ENCODE data around the gene IPO4. TPM values are rescaled to one million over a fixed set of nuclear protein-coding genes. Genes with fewer than 3 reads are reported as not detected.

IPO4 gene
- total RNA-seq, 1 experiment from 2014 or later = 22.9 TPM

DNA sequence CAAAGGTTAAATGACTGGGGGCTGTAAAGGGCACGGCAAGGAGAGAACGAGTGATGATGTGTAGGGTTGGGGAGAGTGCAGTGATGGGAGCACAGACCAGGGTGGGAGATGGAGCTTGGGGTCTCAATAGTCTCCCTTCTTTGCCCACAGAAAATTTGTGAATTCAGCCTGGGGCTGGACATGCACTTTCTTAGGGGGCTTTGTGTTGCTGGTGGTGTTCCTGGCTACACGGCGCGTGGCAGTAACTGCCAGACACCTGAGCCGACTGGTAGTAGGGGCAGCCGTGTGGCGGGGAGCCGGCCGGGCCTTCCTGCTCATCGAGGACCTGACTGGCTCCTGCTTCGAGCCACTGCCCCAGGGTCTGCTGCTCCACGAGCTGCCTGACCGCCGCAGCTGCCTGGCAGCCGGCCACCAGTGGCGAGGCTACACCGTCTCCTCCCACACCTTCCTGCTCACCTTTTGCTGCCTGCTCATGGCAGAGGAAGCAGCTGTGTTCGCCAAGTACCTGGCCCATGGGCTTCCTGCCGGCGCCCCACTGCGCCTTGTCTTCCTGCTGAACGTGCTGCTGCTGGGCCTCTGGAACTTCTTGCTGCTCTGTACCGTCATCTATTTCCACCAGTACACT is 56.4 kb downstream of the IPO4 start:
- DNase-seq (ENCODE audit: low read depth) = no peak

DNA sequence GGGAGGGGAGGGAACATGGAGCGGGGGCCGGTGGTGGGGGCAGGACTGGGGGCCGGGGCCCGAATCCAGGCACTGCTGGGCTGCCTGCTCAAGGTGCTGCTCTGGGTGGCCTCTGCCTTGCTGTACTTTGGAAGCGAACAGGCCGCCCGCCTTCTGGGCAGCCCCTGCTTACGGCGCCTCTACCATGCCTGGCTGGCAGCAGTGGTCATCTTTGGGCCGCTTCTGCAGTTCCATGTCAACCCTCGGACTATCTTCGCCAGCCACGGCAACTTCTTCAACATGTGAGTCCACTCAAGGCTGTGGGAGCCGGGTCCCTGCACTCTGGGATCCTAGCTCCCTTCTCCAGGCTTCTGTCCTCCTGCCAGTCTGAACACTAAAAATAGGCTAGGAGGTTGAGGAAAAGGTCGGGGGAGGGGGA is 57.1 kb downstream of the IPO4 start:
- no peak for DNase-seq (ENCODE audit: low read depth)

GRCh38 chr14:24130717-24131548 is 57.7 kb downstream of the IPO4 start:
- no peak for DNase-seq (ENCODE audit: low read depth)

DNA sequence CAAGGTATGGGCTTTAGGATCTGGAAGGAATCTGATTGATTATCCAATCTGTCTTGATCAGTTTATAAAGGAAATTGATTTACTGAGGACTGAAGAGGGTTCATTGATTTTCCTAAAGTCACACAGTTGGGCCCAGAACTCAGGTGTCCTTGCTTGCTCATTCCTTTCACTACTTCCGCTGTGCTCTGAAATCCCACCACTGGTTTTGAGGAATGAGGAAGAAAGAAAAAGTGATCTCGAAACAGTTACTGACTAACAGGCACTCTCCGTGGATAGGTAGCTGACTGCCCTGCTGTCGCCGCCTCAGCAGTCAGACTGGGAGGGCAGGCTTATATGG is 58.3 kb downstream of the IPO4 start, which contains the start of gene FITM1:
FITM1 (plus strand) TSS at position 280 of the 337 bp plus-strand sequence. CDS start 905 bp downstream, outside the sequence.
- no peak for DNase-seq (ENCODE audit: low read depth)

Other genes starting within 250 kb of the IPO4 start
- gene DHRS4, start 235.0 kb downstream of the IPO4 start, total RNA-seq (2014; rRNA removed; shearing (Covaris generic)) = 25.1 and 48.0 TPM in 2 replicates
- gene DHRS4L2, start 199.9 kb downstream of the IPO4 start, total RNA-seq (2014; rRNA removed; shearing (Covaris generic)) = 15.9 and 16.5 TPM in 2 replicates
- gene CARMIL3, start 136.8 kb downstream of the IPO4 start, total RNA-seq (2014; rRNA removed; shearing (Covaris generic)) = under 0.01 and 0.12 TPM in 2 replicates
- gene CPNE6, start 117.3 kb downstream of the IPO4 start, total RNA-seq (2014; rRNA removed; shearing (Covaris generic)) = not detected in 2 replicates
- 12.3 and 12.5 TPM in 2 replicates for gene PCK2, start 94.5 kb downstream of the IPO4 start, total RNA-seq (2014; rRNA removed; shearing (Covaris generic))
- 42.9 and 57.1 TPM in 2 replicates for gene DCAF11, start 74.0 kb downstream of the IPO4 start, total RNA-seq (2014; rRNA removed; shearing (Covaris generic))
- 0.60 and 1.5 TPM in 2 replicates for gene NRL, start 73.9 kb downstream of the IPO4 start, total RNA-seq (2014; rRNA removed; shearing (Covaris generic))
- 0.20 TPM in 1 of 2 replicates, not detected in the other for gene FITM1, start 58.2 kb downstream of the IPO4 start, total RNA-seq (2014; rRNA removed; shearing (Covaris generic))
- gene PSME1, start 52.6 kb downstream of the IPO4 start, total RNA-seq (2014; rRNA removed; shearing (Covaris generic)) = 294 and 310 TPM in 2 replicates
- 25.8 and 32.6 TPM in 2 replicates for gene EMC9, start 47.2 kb downstream of the IPO4 start, total RNA-seq (2014; rRNA removed; shearing (Covaris generic))
- 237 and 262 TPM in 2 replicates for gene PSME2, start 42.2 kb downstream of the IPO4 start, total RNA-seq (2014; rRNA removed; shearing (Covaris generic))
- gene RNF31, start 41.3 kb downstream of the IPO4 start, total RNA-seq (2014; rRNA removed; shearing (Covaris generic)) = 28.5 and 37.8 TPM in 2 replicates
- 39.3 and 54.4 TPM in 2 replicates for gene IRF9, start 27.6 kb downstream of the IPO4 start, total RNA-seq (2014; rRNA removed; shearing (Covaris generic))
- gene REC8, start 16.7 kb downstream of the IPO4 start, total RNA-seq (2014; rRNA removed; shearing (Covaris generic)) = 0.39 and 1.1 TPM in 2 replicates
- 52.5 and 69.2 TPM in 2 replicates for gene TM9SF1, start 6.6 kb upstream of the IPO4 start, total RNA-seq (2014; rRNA removed; shearing (Covaris generic))
- not detected in 2 replicates for gene TSSK4, start 16.9 kb upstream of the IPO4 start, total RNA-seq (2014; rRNA removed; shearing (Covaris generic))
- 13.5 and 39.7 TPM in 2 replicates for gene CHMP4A, start 24.7 kb upstream of the IPO4 start, total RNA-seq (2014; rRNA removed; shearing (Covaris generic))
- 23.3 and 26.2 TPM in 2 replicates for gene MDP1, start 27.2 kb upstream of the IPO4 start, total RNA-seq (2014; rRNA removed; shearing (Covaris generic))
- 306 and 349 TPM in 2 replicates for gene NEDD8, start 43.6 kb upstream of the IPO4 start, total RNA-seq (2014; rRNA removed; shearing (Covaris generic))
- 51.2 and 52.9 TPM in 2 replicates for gene GMPR2, start 44.1 kb upstream of the IPO4 start, total RNA-seq (2014; rRNA removed; shearing (Covaris generic))
- 39.5 and 42.9 TPM in 2 replicates for gene TINF2, start 53.8 kb upstream of the IPO4 start, total RNA-seq (2014; rRNA removed; shearing (Covaris generic))
- 0.60 and 0.78 TPM in 2 replicates for gene TGM1, start 74.4 kb upstream of the IPO4 start, total RNA-seq (2014; rRNA removed; shearing (Covaris generic))
- 15.8 and 20.2 TPM in 2 replicates for gene RABGGTA, start 82.8 kb upstream of the IPO4 start, total RNA-seq (2014; rRNA removed; shearing (Covaris generic))
- 12.6 and 15.6 TPM in 2 replicates for gene DHRS1, start 111.0 kb upstream of the IPO4 start, total RNA-seq (2014; rRNA removed; shearing (Covaris generic))
- 10.7 and 10.8 TPM in 2 replicates for gene NOP9, start 111.0 kb upstream of the IPO4 start, total RNA-seq (2014; rRNA removed; shearing (Covaris generic))
- not detected in 2 replicates for gene CIDEB, start 119.2 kb upstream of the IPO4 start, total RNA-seq (2014; rRNA removed; shearing (Covaris generic))
- 0.72 and 0.88 TPM in 2 replicates for gene LTB4R2, start 121.3 kb upstream of the IPO4 start, total RNA-seq (2014; rRNA removed; shearing (Covaris generic))
- gene LTB4R, start 122.7 kb upstream of the IPO4 start, total RNA-seq (2014; rRNA removed; shearing (Covaris generic)) = 0.48 and 0.59 TPM in 2 replicates
- gene ADCY4, start 146.3 kb upstream of the IPO4 start, total RNA-seq (2014; rRNA removed; shearing (Covaris generic)) = not detected in 2 replicates
- 0.60 and 1.3 TPM in 2 replicates for gene RIPK3, start 151.2 kb upstream of the IPO4 start, total RNA-seq (2014; rRNA removed; shearing (Covaris generic))
- 10.6 and 13.1 TPM in 2 replicates for gene NFATC4, start 179.4 kb upstream of the IPO4 start, total RNA-seq (2014; rRNA removed; shearing (Covaris generic))
- gene NYNRIN, start 210.2 kb upstream of the IPO4 start, total RNA-seq (2014; rRNA removed; shearing (Covaris generic)) = 0.36 and 0.39 TPM in 2 replicates
- gene CBLN3, start 240.9 kb upstream of the IPO4 start, total RNA-seq (2014; rRNA removed; shearing (Covaris generic)) = 0.72 and 1.3 TPM in 2 replicates
- gene KHNYN, start 241.1 kb upstream of the IPO4 start, total RNA-seq (2014; rRNA removed; shearing (Covaris generic)) = 18.4 and 23.1 TPM in 2 replicates